ENCODE data around the gene TSC2. TPM values are rescaled to one million over a fixed set of nuclear protein-coding genes. Genes with fewer than 3 reads are reported as not detected.

TSC2 gene
- total RNA-seq, 1 donor, result 78.9 TPM

- H3K4me1 ChIP-seq (ENCODE audit: insufficient read depth, low read length), result no peaks in the 10 kb centered on the region
- H3K36me3 ChIP-seq (ENCODE audit: insufficient read depth, low read length), result peaks cover 31% of the 10 kb centered on the region
- no peak overlapping the region for H3K27ac ChIP-seq (ENCODE audit: low read depth, low read length)
- H3K79me2 ChIP-seq (ENCODE audit: insufficient read depth, low read length), result no peaks in the 10 kb centered on the region
- H3K4me3 ChIP-seq (ENCODE audit: insufficient read depth, low read length), result no peak overlapping the region
- no peak overlapping the region for H2AFZ ChIP-seq (ENCODE audit: low read length)
- H3K27me3 ChIP-seq (ENCODE audit: insufficient read depth, low read length), result no peaks in the 10 kb centered on the region
- peaks cover 8% of the 10 kb centered on the region for H4K20me1 ChIP-seq (ENCODE audit: insufficient read depth, low read length)
- DNase-seq (ENCODE audit: insufficient read length, low spot score, missing footprints), result no peak
- H3K9me3 ChIP-seq (ENCODE audit: low read depth, low read length), result no peaks in the 10 kb centered on the region
- TF ChIP-seq, protein P1, sequence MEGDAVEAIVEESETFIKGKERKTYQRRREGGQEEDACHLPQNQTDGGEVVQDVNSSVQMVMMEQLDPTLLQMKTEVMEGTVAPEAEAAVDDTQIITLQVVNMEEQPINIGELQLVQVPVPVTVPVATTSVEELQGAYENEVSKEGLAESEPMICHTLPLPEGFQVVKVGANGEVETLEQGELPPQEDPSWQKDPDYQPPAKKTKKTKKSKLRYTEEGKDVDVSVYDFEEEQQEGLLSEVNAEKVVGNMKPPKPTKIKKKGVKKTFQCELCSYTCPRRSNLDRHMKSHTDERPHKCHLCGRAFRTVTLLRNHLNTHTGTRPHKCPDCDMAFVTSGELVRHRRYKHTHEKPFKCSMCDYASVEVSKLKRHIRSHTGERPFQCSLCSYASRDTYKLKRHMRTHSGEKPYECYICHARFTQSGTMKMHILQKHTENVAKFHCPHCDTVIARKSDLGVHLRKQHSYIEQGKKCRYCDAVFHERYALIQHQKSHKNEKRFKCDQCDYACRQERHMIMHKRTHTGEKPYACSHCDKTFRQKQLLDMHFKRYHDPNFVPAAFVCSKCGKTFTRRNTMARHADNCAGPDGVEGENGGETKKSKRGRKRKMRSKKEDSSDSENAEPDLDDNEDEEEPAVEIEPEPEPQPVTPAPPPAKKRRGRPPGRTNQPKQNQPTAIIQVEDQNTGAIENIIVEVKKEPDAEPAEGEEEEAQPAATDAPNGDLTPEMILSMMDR (IDR thresholded peaks at IDR 0.05; ENCODE audit: extremely low read depth, low read depth, low read length), result no peak
- H3K4me2 ChIP-seq (ENCODE audit: insufficient read depth, low read length), result no peak overlapping the region
Measured at GRCh38 chr16:2079311-2079800, 31.6 kb downstream of the TSC2 start.

DNA sequence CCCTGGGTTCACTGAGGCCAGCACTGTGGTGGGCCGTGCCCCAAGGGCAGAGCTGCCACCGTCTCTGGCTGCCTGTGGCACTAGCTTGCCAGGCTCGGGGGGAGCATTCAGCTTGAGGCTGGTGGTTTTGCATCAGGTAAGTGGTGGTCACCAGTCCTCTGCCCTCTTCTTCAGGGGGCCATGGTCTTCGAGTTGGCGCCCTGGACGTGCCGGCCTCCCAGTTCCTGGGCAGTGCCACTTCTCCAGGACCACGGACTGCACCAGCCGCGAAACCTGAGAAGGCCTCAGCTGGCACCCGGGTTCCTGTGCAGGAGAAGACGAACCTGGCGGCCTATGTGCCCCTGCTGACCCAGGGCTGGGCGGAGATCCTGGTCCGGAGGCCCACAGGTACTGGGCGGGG is 32.2 kb downstream of the TSC2 start:
- Histone ChIP-seq H3K9me3 (ENCODE audit: low read depth, low read length) (no peaks in the 10 kb centered on the region), H3K27ac (ENCODE audit: low read depth, low read length) (no peak overlapping the region), H3K79me2 (ENCODE audit: insufficient read depth, low read length) (no peaks in the 10 kb centered on the region), H2AFZ (ENCODE audit: low read length) (no peak overlapping the region), H3K4me2 (ENCODE audit: insufficient read depth, low read length) (no peak overlapping the region), H3K4me1 (ENCODE audit: insufficient read depth, low read length) (no peaks in the 10 kb centered on the region), H3K36me3 (ENCODE audit: insufficient read depth, low read length) (peaks cover 31% of the 10 kb centered on the region), H4K20me1 (ENCODE audit: insufficient read depth, low read length) (peaks cover 8% of the 10 kb centered on the region), H3K27me3 (ENCODE audit: insufficient read depth, low read length) (no peaks in the 10 kb centered on the region), H3K4me3 (ENCODE audit: insufficient read depth, low read length) (no peak overlapping the region)
- no peak for DNase-seq (ENCODE audit: insufficient read length, low spot score, missing footprints)
- TF ChIP-seq, protein P1 (IDR thresholded peaks at IDR 0.05; ENCODE audit: extremely low read depth, low read depth, low read length), result no peak

GRCh38 chr16:2081201-2082084 is 33.7 kb downstream of the TSC2 start:
- H3K36me3 ChIP-seq (ENCODE audit: insufficient read depth, low read length), result peaks cover 38% of the 10 kb centered on the region
- no peak overlapping the region for H3K27ac ChIP-seq (ENCODE audit: low read depth, low read length)
- no peak for DNase-seq (ENCODE audit: insufficient read length, low spot score, missing footprints)
- TF ChIP-seq, protein P1 (IDR thresholded peaks at IDR 0.05; ENCODE audit: extremely low read depth, low read depth, low read length), result no peak
- peaks cover 8% of the 10 kb centered on the region for H4K20me1 ChIP-seq (ENCODE audit: insufficient read depth, low read length)
- H3K79me2 ChIP-seq (ENCODE audit: insufficient read depth, low read length), result no peaks in the 10 kb centered on the region
- no peak overlapping the region for H3K4me2 ChIP-seq (ENCODE audit: insufficient read depth, low read length)
- no peaks in the 10 kb centered on the region for H3K4me1 ChIP-seq (ENCODE audit: insufficient read depth, low read length)
- no peak overlapping the region for H3K4me3 ChIP-seq (ENCODE audit: insufficient read depth, low read length)
- H3K9me3 ChIP-seq (ENCODE audit: low read depth, low read length), result no peaks in the 10 kb centered on the region
- H3K27me3 ChIP-seq (ENCODE audit: insufficient read depth, low read length), result no peaks in the 10 kb centered on the region
- H2AFZ ChIP-seq (ENCODE audit: low read length), result no peak overlapping the region

Measured in osteoblast (primary cell).